ENCODE data around the gene VSIG1. TPM values are rescaled to one million over a fixed set of nuclear protein-coding genes. Genes with fewer than 3 reads are reported as not detected.

VSIG1 gene
- total RNA-seq, 1 experiment from 2014 or later: not detected

GRCh38 chrX:108105473-108105872 is 60.6 kb downstream of the VSIG1 start:
- no peaks in the 10 kb centered on the region for H3K4me1 ChIP-seq (replicated peaks; ENCODE audit: insufficient read depth)
- intact Hi-C loops (cut with micrococcal nuclease; ENCODE audit: unreplicated experiment): no loop called here
- no peaks in the 10 kb centered on the region for H3F3A ChIP-seq (ENCODE audit: insufficient read depth, low read depth)
- POLR2A ChIA-PET (ENCODE audit: unreplicated experiment): no interaction called here
- no peak overlapping the region for H2AFZ ChIP-seq
- TF ChIP-seq, protein P1, sequence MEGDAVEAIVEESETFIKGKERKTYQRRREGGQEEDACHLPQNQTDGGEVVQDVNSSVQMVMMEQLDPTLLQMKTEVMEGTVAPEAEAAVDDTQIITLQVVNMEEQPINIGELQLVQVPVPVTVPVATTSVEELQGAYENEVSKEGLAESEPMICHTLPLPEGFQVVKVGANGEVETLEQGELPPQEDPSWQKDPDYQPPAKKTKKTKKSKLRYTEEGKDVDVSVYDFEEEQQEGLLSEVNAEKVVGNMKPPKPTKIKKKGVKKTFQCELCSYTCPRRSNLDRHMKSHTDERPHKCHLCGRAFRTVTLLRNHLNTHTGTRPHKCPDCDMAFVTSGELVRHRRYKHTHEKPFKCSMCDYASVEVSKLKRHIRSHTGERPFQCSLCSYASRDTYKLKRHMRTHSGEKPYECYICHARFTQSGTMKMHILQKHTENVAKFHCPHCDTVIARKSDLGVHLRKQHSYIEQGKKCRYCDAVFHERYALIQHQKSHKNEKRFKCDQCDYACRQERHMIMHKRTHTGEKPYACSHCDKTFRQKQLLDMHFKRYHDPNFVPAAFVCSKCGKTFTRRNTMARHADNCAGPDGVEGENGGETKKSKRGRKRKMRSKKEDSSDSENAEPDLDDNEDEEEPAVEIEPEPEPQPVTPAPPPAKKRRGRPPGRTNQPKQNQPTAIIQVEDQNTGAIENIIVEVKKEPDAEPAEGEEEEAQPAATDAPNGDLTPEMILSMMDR (conservative IDR thresholded peaks at IDR 0.05): no peak
- no peak for TF ChIP-seq EZH2 (IDR thresholded peaks at IDR 0.05; ENCODE audit: low read depth)
- H3K9me3 ChIP-seq (ENCODE audit: insufficient read depth, low read depth): no peaks in the 10 kb centered on the region
- no peaks in the 10 kb centered on the region for H3K27me3 ChIP-seq (ENCODE audit: insufficient read depth, low read depth)
- CTCF ChIA-PET: no interaction called here
- BruUV-seq (replicated peaks): no TSS peak
- H3K79me2 ChIP-seq (ENCODE audit: low read depth): no peaks in the 10 kb centered on the region
- no peaks in the 10 kb centered on the region for H3K9me2 ChIP-seq (ENCODE audit: insufficient read depth)
- no peak overlapping the region for H3K4me3 ChIP-seq
- no peak overlapping the region for H3K4me2 ChIP-seq
- no peaks in the 10 kb centered on the region for H3K36me3 ChIP-seq (ENCODE audit: low read depth)
- no peak for DNase-seq
- 0 out of 2 replicates have a peak, but pooled peaks cover 4% of the 10 kb centered on the region for H4K20me1 ChIP-seq (ENCODE audit: insufficient read depth)
- no peak overlapping the region for H3K27ac ChIP-seq

DNA sequence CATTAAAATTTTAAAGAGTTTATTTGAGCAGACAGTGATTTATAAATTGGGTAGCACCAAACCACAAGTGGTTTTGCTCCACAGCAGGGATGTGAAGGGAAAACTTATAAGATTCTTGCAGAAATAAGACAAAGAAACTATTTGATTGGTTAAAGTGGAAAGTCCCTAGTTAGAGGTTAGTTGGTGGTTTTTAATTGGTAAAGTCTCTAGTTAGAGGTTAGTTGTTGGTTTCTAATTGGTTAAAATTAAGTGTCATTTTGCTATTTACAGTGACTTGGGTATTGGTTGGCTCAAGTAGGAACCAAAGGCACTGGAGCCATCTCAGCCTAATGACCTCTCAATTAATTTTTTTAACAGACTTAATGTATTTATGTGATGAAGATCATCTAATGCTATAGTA is 69.7 kb downstream of the VSIG1 start:
- Histone ChIP-seq H3F3A (ENCODE audit: insufficient read depth, low read depth) (no peaks in the 10 kb centered on the region), H2AFZ (no peak overlapping the region), H3K4me2 (no peak overlapping the region), H3K4me3 (no peak overlapping the region), H3K9me2 (ENCODE audit: insufficient read depth) (no peaks in the 10 kb centered on the region), H4K20me1 (ENCODE audit: insufficient read depth) (no peaks in the 10 kb centered on the region), H3K4me1 (replicated peaks; ENCODE audit: insufficient read depth) (no peaks in the 10 kb centered on the region), H3K36me3 (ENCODE audit: low read depth) (no peaks in the 10 kb centered on the region), H3K27me3 (ENCODE audit: insufficient read depth, low read depth) (no peaks in the 10 kb centered on the region), H3K79me2 (ENCODE audit: low read depth) (no peaks in the 10 kb centered on the region), H3K27ac (no peak overlapping the region), H3K9me3 (ENCODE audit: insufficient read depth, low read depth) (no peaks in the 10 kb centered on the region)
- intact Hi-C loops (cut with micrococcal nuclease; ENCODE audit: unreplicated experiment): no loop called here
- DNase-seq: no peak
- ChIA-PET CTCF (interaction anchor here (0.6 kb wide), 1 partner anchor 572 kb away, joined by 3 read pairs; no protein-coding TSS in a partner anchor), POLR2A (ENCODE audit: unreplicated experiment) (no interaction called here)
- no TSS peak for BruUV-seq (replicated peaks)
- TF ChIP-seq EZH2 (IDR thresholded peaks at IDR 0.05; ENCODE audit: low read depth): no peak
- TF ChIP-seq, protein P1 (conservative IDR thresholded peaks at IDR 0.05): no peak

GRCh38 chrX:108117988-108118387 is 73.1 kb downstream of the VSIG1 start:
- Histone ChIP-seq H3K4me3 (no peak overlapping the region), H4K20me1 (ENCODE audit: insufficient read depth) (no peaks in the 10 kb centered on the region), H3K9me3 (ENCODE audit: insufficient read depth, low read depth) (no peaks in the 10 kb centered on the region), H3K27ac (no peak overlapping the region), H3K4me1 (replicated peaks; ENCODE audit: insufficient read depth) (no peaks in the 10 kb centered on the region), H3K9me2 (ENCODE audit: insufficient read depth) (no peaks in the 10 kb centered on the region), H3K79me2 (ENCODE audit: low read depth) (no peaks in the 10 kb centered on the region), H3F3A (ENCODE audit: insufficient read depth, low read depth) (no peaks in the 10 kb centered on the region), H2AFZ (no peak overlapping the region), H3K36me3 (ENCODE audit: low read depth) (no peaks in the 10 kb centered on the region), H3K27me3 (ENCODE audit: insufficient read depth, low read depth) (no peaks in the 10 kb centered on the region), H3K4me2 (no peak overlapping the region)
- intact Hi-C loops (cut with micrococcal nuclease; ENCODE audit: unreplicated experiment): no loop called here
- ChIA-PET CTCF (no interaction called here), POLR2A (ENCODE audit: unreplicated experiment) (no interaction called here)
- DNase-seq: no peak
- no TSS peak for BruUV-seq (replicated peaks)
- TF ChIP-seq, protein P1 (conservative IDR thresholded peaks at IDR 0.05): no peak
- TF ChIP-seq EZH2 (IDR thresholded peaks at IDR 0.05; ENCODE audit: low read depth): no peak
